HG03175 (cell line): ENCODE results near the gene ZNF649.
"Not testable (repeated sequence)": the region's sequence is repeated elsewhere in the genome, so short reads cannot be mapped to it uniquely, and the experiment has no call there.

Experiments
- ATAC-seq: cut with Tn5 transposase; IDR thresholded peaks from one replicate; pipeline ENCODE4 v1.9.1; 2021; ENCODE audit warnings: mild to moderate bottlenecking, moderate library complexity; ENCODE audit not compliant: unreplicated experiment

Gene ZNF649

GRCh38 chr19:51904331-51905165 is at the start of gene ZNF649:
TSS of gene ZNF649 (minus strand) at chr19:51905017. CDS start at chr19:51900107, 4,910 bp downstream.
- ATAC-seq: peak; percentile 76

GRCh38 chr19:51948975-51949374 is 44.2 kb upstream of the ZNF649 start:
- ATAC-seq: no peak

GRCh38 chr19:51946602-51947001 is 41.8 kb upstream of the ZNF649 start:
- ATAC-seq: no peak

- ATAC-seq: no peak
Observed at GRCh38 chr19:51944798-51945552, 40.2 kb upstream of the ZNF649 start.

GRCh38 chr19:51938936-51939335 is 34.1 kb upstream of the ZNF649 start:
- ATAC-seq: no peak

- ATAC-seq: no peak
Observed at GRCh38 chr19:51931921-51932320, 27.1 kb upstream of the ZNF649 start.

GRCh38 chr19:51927859-51928258 is 23.0 kb upstream of the ZNF649 start:
- no peak for ATAC-seq

GRCh38 chr19:51926784-51927741 is 22.2 kb upstream of the ZNF649 start, which contains the start of gene ZNF613:
TSS of gene ZNF613 (plus strand) at chr19:51927472. CDS start at chr19:51936221, 8,749 bp downstream.
- peak; percentile 83 for ATAC-seq

GRCh38 chr19:51926426-51926783 is 21.6 kb upstream of the ZNF649 start:
- ATAC-seq: no peak

- no peak for ATAC-seq
Observed at GRCh38 chr19:51921949-51922348, 17.1 kb upstream of the ZNF649 start.

- ATAC-seq: no peak
Observed at GRCh38 chr19:51919606-51920005, 14.8 kb upstream of the ZNF649 start.

GRCh38 chr19:51916167-51916566 is 11.3 kb upstream of the ZNF649 start:
- ATAC-seq: no peak

- ATAC-seq: no peak
Observed at GRCh38 chr19:51915324-51915867, 10.6 kb upstream of the ZNF649 start.

- ATAC-seq: not testable (repeated sequence)
Observed at GRCh38 chr19:51907981-51908380, 3.2 kb upstream of the ZNF649 start.

GRCh38 chr19:51906108-51906507 is 1.3 kb upstream of the ZNF649 start:
- not testable (repeated sequence) for ATAC-seq

- ATAC-seq: not testable (repeated sequence)
Observed at GRCh38 chr19:51905639-51906038, 822 bp upstream of the ZNF649 start.

GRCh38 chr19:51905206-51905605 is 389 bp upstream of the ZNF649 start:
- ATAC-seq: no peak

- no peak for ATAC-seq
Observed at GRCh38 chr19:51903192-51903591, 1.6 kb downstream of the ZNF649 start.

- ATAC-seq: no peak
Observed at GRCh38 chr19:51901860-51902259, 3.0 kb downstream of the ZNF649 start.

GRCh38 chr19:51891193-51891747 is 13.5 kb downstream of the ZNF649 start:
- ATAC-seq: no peak
